SJCRH30 (cell line): ENCODE results near the gene RRP8. TPM values are rescaled to one million over a fixed set of nuclear protein-coding genes. Genes with fewer than 3 reads are reported as not detected.

Experiments
- DNase-seq, 2 experiments: peaks; one replicate each; pipeline ENCODE4 v3.0.0-alpha.2; 2015 to 2020
- H3K27ac ChIP-seq: fragments of 250-450 bp; sonication (Bioruptor Pico); 2 replicates; pipeline ENCODE4 v1.5.1; 2020; ENCODE audit warnings: mild to moderate bottlenecking, moderate library complexity
- H3K27me3 ChIP-seq: fragments of 250-450 bp; sonication (Bioruptor Pico); 2 replicates; pipeline ENCODE4 v1.5.1; 2020; ENCODE audit warnings: mild to moderate bottlenecking, moderate library complexity
- H3K36me3 ChIP-seq: fragments of 250-450 bp; sonication (Bioruptor Pico); 2 replicates; pipeline ENCODE4 v1.5.1; 2020; ENCODE audit warnings: mild to moderate bottlenecking, moderate library complexity
- H3K4me1 ChIP-seq: fragments of 250-450 bp; sonication (Bioruptor Pico); 2 replicates; pipeline ENCODE4 v1.5.1; 2020; ENCODE audit warnings: mild to moderate bottlenecking, moderate library complexity
- H3K4me3 ChIP-seq: fragments of 250-450 bp; sonication (Bioruptor Pico); 2 replicates; pipeline ENCODE4 v1.5.1; 2020; ENCODE audit warnings: mild to moderate bottlenecking, moderate library complexity
- H3K9me3 ChIP-seq: fragments of 250-450 bp; sonication (Bioruptor Pico); replicated peaks from 2 replicates; pipeline ENCODE4 v1.5.1; 2020; ENCODE audit warnings: mild to moderate bottlenecking, moderate library complexity
- total RNA-seq: library from RNA; depleted of rRNA; stranded (reverse); fragments of >200 nt; shearing (Covaris generic); gene quantifications from 2 replicates; pipeline ENCODE4 v1.2.3, GENCODE V29; 2014

The RRP8 gene
- total RNA-seq, 1 experiment from 2014 or later = 15.9 TPM

DNA sequence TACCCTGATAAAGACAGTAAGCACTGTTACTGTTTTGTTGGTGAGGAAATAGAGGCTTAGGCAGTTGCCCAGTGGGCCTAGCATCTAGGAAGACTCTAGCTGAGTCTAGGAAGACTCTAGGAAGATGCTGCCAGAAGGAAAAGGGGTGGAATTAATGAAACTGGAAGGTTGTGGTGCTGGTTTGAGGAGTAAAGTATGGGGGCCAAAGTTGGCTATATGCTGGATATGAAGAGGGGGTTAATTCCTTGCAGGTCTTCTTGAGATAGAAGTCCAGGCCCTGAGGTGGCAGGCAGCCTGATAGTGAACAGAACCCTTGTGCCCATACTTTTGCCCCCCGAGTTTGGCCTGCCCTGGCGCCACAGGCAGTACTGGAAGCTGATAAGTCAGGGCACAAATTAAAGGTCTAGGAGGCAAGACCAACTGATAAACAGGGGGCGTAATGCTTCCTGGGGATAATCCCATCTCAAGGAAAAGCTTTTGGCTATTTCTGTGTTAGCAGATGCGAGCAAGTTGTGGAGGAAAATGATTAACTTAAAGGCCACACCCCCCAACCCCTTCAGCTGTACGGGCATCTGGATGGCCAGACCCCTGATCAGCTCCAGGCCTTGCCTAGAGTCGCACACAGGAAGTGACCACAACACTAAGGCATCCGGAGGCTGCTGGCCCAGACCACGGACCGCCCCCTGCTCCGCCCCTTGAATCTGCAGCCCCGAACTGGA, 3.2 kb upstream of the RRP8 start:
- Histone ChIP-seq H3K4me1 (peaks cover 21% of the 10 kb centered on the region), H3K9me3 (no peaks in the 10 kb centered on the region), H3K27ac (peak overlapping the region; percentile 1; the same call in 1 of the 2 replicates), H3K36me3 (peaks cover 27% of the 10 kb centered on the region), H3K4me3 (no peak overlapping the region), H3K27me3 (no peaks in the 10 kb centered on the region)
- DNase-seq = peak; percentile 91 to 93

DNA sequence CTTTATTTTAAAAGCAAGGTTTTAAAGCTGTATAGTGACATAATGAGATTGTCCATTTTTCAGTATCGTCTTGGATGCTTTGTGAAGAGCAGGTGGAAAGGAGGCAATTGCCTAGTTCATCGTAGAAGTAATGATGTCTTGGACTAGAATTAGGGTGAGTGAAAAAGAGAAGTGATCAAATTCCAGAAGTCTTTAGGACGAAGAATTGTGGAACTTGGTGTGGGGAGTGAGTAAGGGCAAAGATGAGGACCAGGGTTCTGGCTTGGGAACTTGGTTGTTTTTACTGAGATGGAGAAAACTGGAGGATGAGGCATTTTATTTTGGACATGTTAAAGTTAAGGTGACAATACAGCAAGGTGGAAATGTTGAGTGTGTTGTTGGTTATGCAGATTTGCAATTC, 1.4 kb upstream of the RRP8 start:
- H3K36me3 ChIP-seq = peaks cover 29% of the 10 kb centered on the region
- H3K27me3 ChIP-seq = no peaks in the 10 kb centered on the region
- H3K4me1 ChIP-seq = peaks cover 21% of the 10 kb centered on the region
- H3K4me3 ChIP-seq = peak overlapping the region; percentile 96
- DNase-seq = no peak
- H3K27ac ChIP-seq = no peak overlapping the region
- H3K9me3 ChIP-seq = no peaks in the 10 kb centered on the region

DNA sequence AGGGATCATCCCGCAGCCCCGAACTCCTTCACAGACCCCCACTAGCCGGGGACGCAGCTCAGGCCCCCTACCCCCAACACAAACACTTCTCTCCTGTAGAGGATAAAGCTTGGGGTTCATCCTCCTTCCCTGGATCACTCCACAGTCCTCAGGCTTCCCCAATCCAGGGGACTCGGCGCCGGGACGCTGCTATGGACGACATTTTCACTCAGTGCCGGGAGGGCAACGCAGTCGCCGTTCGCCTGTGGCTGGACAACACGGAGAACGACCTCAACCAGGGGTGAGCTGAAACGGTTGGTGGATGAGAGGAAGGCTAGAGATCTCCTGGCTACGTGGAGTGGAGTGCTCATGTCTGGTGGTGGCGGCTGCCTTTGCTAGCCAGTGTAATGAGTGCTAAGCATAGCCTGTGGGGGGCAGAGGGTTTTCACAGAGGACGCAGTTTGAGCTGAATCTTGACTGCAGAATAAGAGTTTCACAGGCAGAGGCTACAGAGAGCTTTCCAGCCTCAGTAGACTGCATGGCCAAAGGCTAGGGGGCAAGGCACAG, 738 bp upstream of the RRP8 start:
- Histone ChIP-seq H3K4me3 (peak overlapping the region; percentile 96), H3K27ac (peak overlapping the region; percentile 52), H3K36me3 (peaks cover 26% of the 10 kb centered on the region), H3K9me3 (no peaks in the 10 kb centered on the region), H3K4me1 (peaks cover 21% of the 10 kb centered on the region), H3K27me3 (no peaks in the 10 kb centered on the region)
- DNase-seq = peak; percentile 32 to 63

DNA sequence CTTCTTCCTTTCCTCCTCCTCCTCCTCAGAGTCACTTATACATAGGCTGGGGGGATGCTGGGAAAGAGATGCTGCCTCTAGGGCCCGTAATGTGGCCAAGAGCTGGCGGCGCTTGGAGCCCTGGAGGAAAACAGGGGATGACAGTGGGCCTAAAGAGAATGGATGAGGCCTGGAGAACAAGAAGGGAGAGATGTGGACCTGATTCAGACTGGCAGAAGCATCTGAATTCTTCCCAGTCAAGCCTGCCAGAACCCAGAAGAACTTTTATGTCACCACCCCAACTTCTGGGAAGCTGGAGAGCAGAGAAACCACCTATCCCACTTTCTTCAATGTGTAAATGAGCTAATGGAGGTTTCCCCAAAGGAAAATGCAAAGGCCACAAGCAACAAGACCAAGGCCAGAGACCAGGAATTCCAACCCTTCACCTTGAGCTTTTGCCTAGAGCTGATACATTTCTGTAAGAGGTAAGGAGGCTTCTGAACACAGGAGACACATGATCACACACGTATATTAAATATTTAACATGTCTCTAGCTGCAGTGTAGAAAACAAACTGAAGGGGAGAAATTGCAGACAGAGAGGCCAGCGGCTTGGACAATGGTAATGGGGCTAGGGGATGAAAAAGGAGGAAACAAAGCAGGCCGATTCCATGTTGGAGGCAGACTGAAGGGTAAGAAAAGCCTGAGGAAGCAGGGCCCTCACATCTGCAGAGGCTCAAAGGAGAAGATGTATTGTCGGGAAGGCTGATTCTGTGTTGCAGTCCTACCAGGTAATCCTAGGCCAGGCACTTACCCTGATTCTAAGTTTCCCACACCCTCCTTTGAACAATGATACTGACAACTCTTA, 1.1 kb downstream of the RRP8 start:
- Histone ChIP-seq H3K36me3 (peaks cover 23% of the 10 kb centered on the region), H3K9me3 (no peaks in the 10 kb centered on the region), H3K4me3 (peak overlapping the region; percentile 96), H3K27ac (no peak overlapping the region), H3K4me1 (peaks cover 15% of the 10 kb centered on the region), H3K27me3 (no peaks in the 10 kb centered on the region)
- no peak for DNase-seq

DNA sequence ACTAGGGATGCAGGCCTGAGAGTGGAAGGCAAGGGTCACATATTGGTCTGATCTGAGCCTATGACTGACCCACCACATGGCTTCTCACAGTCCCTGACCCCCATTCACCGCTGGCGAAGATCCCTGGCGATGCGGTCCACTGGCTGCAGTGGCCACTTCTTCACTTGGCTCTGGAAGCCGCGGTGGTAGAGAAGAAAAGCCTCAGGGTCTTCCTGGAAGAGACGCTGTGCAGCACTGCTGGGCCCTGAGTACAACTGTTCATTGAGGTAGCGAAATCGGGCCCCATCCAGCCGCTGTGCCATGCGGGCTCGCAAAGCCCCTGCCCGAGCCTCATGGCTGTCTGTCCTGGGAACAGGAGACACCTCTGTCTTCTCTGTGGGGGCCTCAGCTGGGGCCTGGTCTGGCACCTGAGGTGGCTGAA, 2.4 kb downstream of the RRP8 start:
- Histone ChIP-seq H3K27ac (no peak overlapping the region), H3K36me3 (peaks cover 26% of the 10 kb centered on the region), H3K4me3 (no peak overlapping the region), H3K4me1 (peaks cover 5% of the 10 kb centered on the region; the same call in 1 of the 2 replicates), H3K9me3 (no peaks in the 10 kb centered on the region), H3K27me3 (no peaks in the 10 kb centered on the region)
- DNase-seq = no peak

DNA sequence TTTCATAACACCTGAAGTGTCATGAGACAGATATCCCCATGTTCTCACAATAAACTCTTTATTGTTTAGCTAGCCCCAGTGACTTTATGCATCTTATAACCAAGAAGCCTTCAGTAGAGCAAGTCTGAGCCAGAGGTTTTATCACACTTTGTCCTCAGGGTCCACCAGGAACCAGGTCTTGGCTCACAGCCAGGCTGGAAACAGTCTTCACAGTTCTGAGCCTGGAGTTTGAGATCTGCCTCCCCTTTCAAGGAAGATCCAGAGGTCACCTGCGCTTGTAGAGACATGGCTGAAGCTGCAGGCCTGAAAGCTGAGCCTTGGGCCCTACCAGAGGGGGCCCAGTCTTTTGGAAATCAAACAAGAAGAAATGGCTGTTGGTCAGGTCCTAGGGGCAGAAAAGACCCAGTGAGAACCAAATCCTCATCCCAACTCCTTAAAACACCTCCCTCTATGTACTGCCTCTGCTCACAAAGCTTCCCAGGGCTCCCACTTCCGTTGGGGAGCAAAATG, 3.5 kb downstream of the RRP8 start:
- Histone ChIP-seq H3K27me3 (no peaks in the 10 kb centered on the region), H3K27ac (no peak overlapping the region), H3K36me3 (peaks cover 26% of the 10 kb centered on the region), H3K9me3 (no peaks in the 10 kb centered on the region), H3K4me1 (0 out of 2 replicates have a peak, but pooled peaks cover 3% of the 10 kb centered on the region), H3K4me3 (no peak overlapping the region)
- no peak for DNase-seq

DNA sequence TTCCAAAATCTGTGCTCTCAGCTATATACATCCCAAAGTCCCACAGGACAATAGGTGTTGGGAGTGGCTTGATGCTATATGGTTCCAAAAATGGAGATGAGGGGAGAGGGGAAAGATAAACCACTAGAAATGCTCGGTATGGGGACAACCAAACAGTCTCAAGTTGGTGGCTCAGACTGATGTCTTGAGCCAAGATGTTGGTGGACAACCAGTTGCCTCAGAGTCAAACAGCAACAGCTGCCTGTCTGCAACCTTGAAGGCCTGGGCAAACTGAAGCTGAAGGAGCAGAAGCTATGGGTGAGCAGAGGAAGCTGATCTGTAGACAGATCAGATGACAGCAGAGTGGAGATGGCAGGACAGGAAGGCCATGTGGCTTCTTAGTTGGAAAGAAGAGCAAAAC, 4.0 kb downstream of the RRP8 start:
- Histone ChIP-seq H3K36me3 (peaks cover 26% of the 10 kb centered on the region), H3K27ac (no peak overlapping the region), H3K4me3 (no peak overlapping the region), H3K4me1 (0 out of 2 replicates have a peak, but pooled peaks cover 3% of the 10 kb centered on the region), H3K9me3 (no peaks in the 10 kb centered on the region), H3K27me3 (no peaks in the 10 kb centered on the region)
- no peak for DNase-seq

DNA sequence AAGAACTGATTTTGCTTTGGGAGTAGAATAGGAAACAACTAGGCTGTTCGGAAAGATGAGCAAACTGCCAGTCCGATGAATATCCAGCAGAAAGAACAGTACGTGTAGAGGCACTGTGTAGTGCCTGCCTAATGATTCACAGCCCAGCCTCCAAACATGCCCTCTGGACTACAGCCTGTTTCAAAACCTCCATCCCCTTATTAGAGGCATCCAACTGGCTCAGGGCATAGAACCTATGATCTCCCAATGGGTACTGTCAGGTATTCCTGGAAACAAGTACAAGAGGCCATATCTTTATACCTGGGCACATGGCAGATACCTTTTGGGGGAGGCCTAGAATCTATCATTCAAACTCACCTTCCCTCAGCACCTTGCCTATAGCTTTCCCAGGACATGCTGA, 4.9 kb downstream of the RRP8 start:
- Histone ChIP-seq H3K27ac (no peak overlapping the region), H3K9me3 (no peaks in the 10 kb centered on the region), H3K27me3 (no peaks in the 10 kb centered on the region), H3K36me3 (peaks cover 29% of the 10 kb centered on the region), H3K4me1 (0 out of 2 replicates have a peak, but pooled peaks cover 3% of the 10 kb centered on the region), H3K4me3 (no peak overlapping the region)
- no peak for DNase-seq

DNA sequence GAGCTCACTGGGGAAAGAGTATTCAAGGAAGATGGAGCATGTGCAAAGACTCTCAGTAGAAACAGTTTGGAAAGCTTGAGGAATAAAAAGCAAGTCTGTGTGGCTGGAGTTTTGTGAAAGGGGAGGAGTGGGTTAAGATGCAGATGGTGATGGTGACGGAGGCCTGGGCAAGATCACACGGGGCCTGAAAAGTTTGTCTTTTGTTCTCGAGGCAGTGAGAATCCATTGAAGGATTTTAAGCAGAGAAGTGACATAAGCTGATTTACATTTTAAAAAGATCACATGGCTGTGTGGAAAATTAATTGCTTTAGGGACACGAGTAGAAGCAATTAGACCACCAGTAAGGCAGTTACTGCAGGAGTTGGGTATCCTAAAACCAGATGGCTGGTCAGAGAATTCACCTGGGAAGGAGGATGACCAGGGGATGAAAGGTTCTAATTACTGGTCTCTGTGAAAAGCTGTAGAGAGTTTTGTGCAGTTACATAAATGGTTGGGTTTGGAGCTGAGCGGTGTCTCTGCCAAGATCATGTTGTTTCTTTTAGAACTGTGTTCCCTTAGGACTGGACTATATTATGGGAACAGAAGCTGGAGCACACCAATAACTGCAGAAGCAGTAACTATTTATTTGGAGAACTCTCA, 7.1 kb downstream of the RRP8 start:
- H3K36me3 ChIP-seq = peaks cover 30% of the 10 kb centered on the region
- H3K27me3 ChIP-seq = no peaks in the 10 kb centered on the region
- no peak overlapping the region for H3K4me3 ChIP-seq
- no peak overlapping the region for H3K27ac ChIP-seq
- H3K9me3 ChIP-seq = no peaks in the 10 kb centered on the region
- no peak for DNase-seq
- no peaks in the 10 kb centered on the region for H3K4me1 ChIP-seq

DNA sequence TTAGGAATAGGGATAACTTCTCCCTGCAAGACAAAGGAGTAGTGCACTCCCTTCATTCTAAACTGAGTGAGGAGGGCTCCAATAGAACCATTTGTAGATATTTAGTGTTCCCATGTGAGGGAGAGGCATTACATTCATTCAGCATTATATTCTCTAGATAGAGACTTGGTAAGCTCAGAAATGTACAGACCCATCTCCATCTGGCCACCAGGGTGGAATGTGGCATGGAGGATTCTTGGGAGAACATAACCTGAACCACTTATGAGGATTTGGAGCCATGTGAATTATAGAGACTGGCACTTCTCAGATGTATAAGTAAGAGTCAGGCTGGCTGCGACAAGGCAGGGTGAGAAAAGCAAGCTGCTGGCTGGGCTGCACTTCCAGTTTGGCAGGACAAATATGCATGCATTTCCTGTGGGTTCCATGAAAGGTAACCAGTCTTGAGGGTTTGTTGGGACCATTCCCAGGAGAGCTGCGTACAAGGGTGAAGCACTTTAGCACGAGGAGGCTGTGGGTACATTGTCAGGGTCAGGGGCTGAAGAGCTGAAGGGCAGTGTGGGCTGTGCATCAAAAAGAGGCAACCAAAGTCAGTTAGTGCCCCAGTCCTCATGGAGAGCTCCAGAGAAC, 9.2 kb downstream of the RRP8 start:
- no peak overlapping the region for H3K27ac ChIP-seq
- no peak for DNase-seq
- peaks cover 20% of the 10 kb centered on the region for H3K36me3 ChIP-seq
- no peaks in the 10 kb centered on the region for H3K27me3 ChIP-seq
- no peaks in the 10 kb centered on the region for H3K4me1 ChIP-seq
- H3K9me3 ChIP-seq = no peaks in the 10 kb centered on the region
- no peak overlapping the region for H3K4me3 ChIP-seq

DNA sequence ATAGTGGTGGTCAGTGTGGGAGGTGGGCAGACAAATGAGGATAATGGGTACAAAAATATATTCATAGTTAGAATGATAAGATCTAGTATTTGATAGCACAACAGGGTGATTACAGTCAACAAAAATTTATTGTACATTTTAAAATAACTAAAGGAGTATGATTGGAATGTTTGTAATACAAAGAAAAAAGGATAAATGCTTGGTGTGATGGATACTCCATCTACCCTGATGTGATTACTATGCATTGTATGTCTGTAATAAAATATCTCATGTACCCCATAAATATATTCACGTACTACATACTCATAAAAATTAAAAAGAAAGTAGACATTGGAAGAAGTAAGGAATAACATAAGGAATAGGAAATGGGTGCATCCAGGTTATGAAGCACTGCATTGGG, 15.4 kb downstream of the RRP8 start:
- DNase-seq = no peak
- Histone ChIP-seq H3K9me3 (peaks cover 6% of the 10 kb centered on the region; the same call in 1 of the 2 replicates), H3K36me3 (peaks cover 18% of the 10 kb centered on the region), H3K4me1 (no peaks in the 10 kb centered on the region), H3K27ac (no peak overlapping the region), H3K4me3 (no peak overlapping the region), H3K27me3 (no peaks in the 10 kb centered on the region)

DNA sequence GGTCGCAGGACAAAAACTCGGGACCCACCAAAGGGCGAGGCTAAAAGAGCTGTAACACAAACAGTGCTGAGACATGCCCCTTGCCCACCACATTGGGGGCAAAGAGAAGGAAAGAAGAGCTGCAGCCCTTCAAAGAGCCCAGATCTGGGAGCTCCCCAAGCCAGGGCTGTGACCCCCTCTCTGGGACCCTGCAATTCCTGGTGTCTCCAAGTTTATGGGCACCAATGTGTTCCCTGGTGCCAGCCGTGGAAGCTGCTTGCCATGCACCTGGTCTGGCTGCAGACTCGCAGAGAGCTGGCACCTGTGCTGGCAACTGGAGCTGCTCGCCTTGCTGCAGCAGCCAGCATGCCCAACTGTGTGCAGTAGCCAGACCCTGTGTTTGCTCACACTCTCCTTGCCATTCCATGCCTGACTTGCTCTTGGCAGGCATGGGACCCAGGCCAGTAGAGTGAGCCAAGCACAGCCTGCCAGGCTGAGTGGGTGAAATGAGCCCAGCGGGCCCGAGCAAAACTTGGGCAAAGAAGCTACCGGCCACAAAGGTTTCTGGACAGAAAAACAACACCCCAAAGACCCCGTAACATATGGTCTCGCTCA, 16.0 kb downstream of the RRP8 start:
- Histone ChIP-seq H3K4me1 (no peaks in the 10 kb centered on the region), H3K27me3 (no peaks in the 10 kb centered on the region), H3K36me3 (peaks cover 18% of the 10 kb centered on the region), H3K4me3 (no peak overlapping the region), H3K9me3 (peaks cover 6% of the 10 kb centered on the region; the same call in 1 of the 2 replicates), H3K27ac (no peak overlapping the region)
- no peak for DNase-seq

DNA sequence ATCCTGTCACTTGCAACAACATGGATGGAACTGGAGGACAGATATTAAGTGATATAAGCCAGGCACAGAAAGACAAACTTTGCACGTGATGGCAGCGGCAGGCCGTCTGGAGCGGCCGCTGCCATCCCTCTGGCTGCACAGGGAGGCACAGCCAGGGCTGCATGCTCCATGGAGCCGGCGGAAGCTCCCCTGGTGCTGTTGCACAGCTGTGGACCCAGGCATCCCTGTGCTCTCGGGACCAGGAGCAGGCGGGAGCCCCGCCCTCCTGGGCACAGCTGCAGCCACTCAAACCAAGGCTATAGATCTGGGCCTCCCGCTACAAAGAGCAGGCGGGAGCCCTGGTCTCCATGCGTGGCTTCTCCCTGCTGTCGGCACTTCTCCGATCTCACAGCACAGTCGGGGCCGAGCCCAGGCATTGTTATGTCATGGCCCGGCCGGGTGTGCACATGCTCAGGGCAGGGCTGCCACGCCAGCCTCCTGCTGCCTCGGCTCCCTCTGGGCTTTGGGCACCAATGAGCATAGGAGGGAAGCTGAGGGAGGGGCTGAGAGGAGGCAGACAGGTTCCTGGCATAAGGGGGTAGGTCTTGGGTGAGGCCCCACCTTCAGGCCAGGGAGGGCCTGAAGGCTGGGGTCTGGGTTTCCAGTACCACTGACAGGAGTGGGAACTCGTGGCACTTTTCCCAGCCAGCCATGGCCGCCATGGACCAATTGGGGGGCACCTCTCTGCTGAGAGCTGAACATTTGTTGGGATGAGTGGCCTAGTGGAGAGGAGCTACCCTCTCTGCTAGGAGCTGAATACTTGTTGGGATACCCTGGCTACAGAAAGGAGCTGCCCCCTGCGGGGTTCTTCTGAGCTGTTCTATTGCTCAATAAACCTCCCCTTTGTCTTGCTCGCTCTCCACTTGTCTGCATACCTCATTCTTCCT, 16.7 kb downstream of the RRP8 start:
- Histone ChIP-seq H3K9me3 (peaks cover 6% of the 10 kb centered on the region; the same call in 1 of the 2 replicates), H3K36me3 (peaks cover 18% of the 10 kb centered on the region), H3K4me3 (no peak overlapping the region), H3K27me3 (no peaks in the 10 kb centered on the region), H3K4me1 (no peaks in the 10 kb centered on the region), H3K27ac (no peak overlapping the region)
- DNase-seq = no peak
